ENCODE data around the gene GPHN.
"Not testable (repeated sequence)": the region's sequence is repeated elsewhere in the genome, so short reads cannot be mapped to it uniquely, and the experiment has no call there.

The GPHN gene

DNA sequence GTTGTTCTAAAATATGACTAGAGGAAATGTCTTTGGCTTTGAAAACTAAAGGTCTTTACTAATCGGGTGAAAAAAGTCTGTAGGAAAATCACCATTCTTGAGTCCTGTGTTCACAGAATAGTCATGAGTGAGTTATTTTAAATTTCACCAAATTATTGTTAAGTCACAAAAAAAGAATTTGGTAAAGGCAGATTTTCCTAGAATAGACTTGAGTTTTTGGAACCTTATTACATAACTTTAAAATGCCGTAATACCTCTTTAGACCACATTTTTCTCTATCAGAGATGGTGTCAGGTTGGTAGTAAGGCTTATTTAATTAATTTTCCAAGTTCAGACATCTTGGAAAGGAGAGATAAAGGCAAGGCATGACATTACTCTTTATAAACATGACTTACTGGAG, 496.6 kb downstream of the GPHN start:
- Histone ChIP-seq H3K27me3 (ENCODE audit: low read depth) (no peaks in the 10 kb centered on the region), H3K4me1 (no peaks in the 10 kb centered on the region), H3K4me3 (no peak overlapping the region), H3K36me3 (replicated peaks) (no peaks in the 10 kb centered on the region), H3K9me3 (no peaks in the 10 kb centered on the region)
- in situ Hi-C loops (cut with MboI; ENCODE audit: low sequenced_read_pairs), result no loop called here
- no peak for DNase-seq (ENCODE audit: low spot score in 2 of 2)

GRCh38 chr14:67010602-67011001, 502.7 kb downstream of the GPHN start:
- in situ Hi-C loops (cut with MboI; ENCODE audit: low sequenced_read_pairs), result no loop called here
- Histone ChIP-seq H3K9me3 (no peaks in the 10 kb centered on the region), H3K4me3 (no peak overlapping the region), H3K36me3 (replicated peaks) (no peaks in the 10 kb centered on the region), H3K27me3 (ENCODE audit: low read depth) (no peaks in the 10 kb centered on the region), H3K4me1 (no peaks in the 10 kb centered on the region)
- DNase-seq (ENCODE audit: low spot score in 2 of 2), result no peak

DNA sequence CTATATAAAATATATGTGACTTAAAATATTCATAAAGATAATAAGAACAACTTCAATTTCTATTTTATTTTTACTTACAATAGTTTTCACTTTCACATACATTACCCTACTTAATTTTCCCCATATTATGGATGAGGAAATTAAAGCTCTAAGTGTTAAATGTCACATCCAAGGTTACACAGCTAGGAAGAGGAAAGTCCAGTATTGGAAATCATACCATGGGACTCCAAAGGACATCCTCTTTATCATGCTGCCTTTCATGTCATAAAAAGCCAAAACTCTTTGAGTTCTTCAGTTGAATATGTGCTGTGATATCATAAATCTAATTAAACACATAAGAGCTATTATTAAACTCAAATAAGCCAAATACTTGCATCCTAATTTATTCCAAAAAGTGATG, 508.9 kb downstream of the GPHN start:
- in situ Hi-C loops (cut with MboI; ENCODE audit: low sequenced_read_pairs), result no loop called here
- Histone ChIP-seq H3K36me3 (replicated peaks) (no peaks in the 10 kb centered on the region), H3K4me3 (no peak overlapping the region), H3K9me3 (no peaks in the 10 kb centered on the region), H3K27me3 (ENCODE audit: low read depth) (no peaks in the 10 kb centered on the region), H3K4me1 (no peaks in the 10 kb centered on the region)
- DNase-seq (ENCODE audit: low spot score in 2 of 2), result no peak

DNA sequence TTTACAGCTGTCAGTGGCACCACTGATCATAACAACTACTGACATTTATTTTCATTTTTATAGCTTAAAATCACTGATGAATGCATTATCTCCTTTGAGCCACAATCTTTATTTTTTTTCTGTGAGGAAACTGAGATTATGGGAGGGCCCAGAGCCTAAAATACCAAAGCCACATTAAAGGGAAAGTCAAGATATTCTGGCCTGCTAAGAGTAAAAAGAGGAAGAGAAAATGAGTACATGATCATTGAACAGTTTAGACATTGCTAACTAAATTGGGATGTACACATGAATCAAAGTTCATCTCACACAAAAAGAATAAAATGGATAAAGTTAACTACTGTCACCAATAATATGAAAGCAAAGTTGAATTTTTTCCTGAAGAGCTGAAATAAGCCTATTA, 510.8 kb downstream of the GPHN start:
- Histone ChIP-seq H3K9me3 (no peaks in the 10 kb centered on the region), H3K27me3 (ENCODE audit: low read depth) (no peaks in the 10 kb centered on the region), H3K36me3 (replicated peaks) (no peaks in the 10 kb centered on the region), H3K4me3 (no peak overlapping the region), H3K4me1 (no peaks in the 10 kb centered on the region)
- in situ Hi-C loops (cut with MboI; ENCODE audit: low sequenced_read_pairs), result no loop called here
- no peak for DNase-seq (ENCODE audit: low spot score in 2 of 2)

GRCh38 chr14:67019796-67020195, 511.8 kb downstream of the GPHN start:
- no peaks in the 10 kb centered on the region for H3K9me3 ChIP-seq
- H3K4me1 ChIP-seq, result no peaks in the 10 kb centered on the region
- DNase-seq (ENCODE audit: low spot score in 2 of 2), result no peak
- H3K36me3 ChIP-seq (replicated peaks), result no peaks in the 10 kb centered on the region
- no peaks in the 10 kb centered on the region for H3K27me3 ChIP-seq (ENCODE audit: low read depth)
- in situ Hi-C loops (cut with MboI; ENCODE audit: low sequenced_read_pairs), result no loop called here
- no peak overlapping the region for H3K4me3 ChIP-seq

GRCh38 chr14:67031920-67032774, 524.2 kb downstream of the GPHN start:
- H3K27me3 ChIP-seq (ENCODE audit: low read depth), result no peaks in the 10 kb centered on the region
- in situ Hi-C loops (cut with MboI; ENCODE audit: low sequenced_read_pairs), result no loop called here
- no peak for DNase-seq (ENCODE audit: low spot score in 2 of 2)

DNA sequence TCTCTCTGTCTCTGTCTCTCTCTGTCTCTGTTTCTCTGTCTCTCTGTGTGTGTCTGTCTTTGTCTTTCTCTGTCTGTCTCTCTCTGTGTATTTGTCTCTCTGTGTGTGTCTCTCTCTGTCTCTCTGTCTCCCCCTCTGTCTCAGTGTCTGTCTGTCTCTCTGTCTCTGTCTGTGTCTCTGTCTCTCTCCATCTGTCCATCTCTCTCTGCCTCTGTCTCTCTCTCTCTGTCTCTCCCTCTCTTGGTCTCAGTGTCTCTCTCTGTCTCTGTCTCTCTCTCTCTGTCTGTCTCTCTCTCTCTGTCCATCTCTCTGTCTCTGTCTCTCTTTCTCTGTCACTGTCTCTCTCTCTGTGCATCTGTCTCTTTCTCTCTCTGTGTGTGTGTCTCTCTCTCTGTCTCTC, 537.5 kb downstream of the GPHN start:
- DNase-seq (ENCODE audit: low spot score in 2 of 2), result no peak
- Histone ChIP-seq H3K36me3 (replicated peaks) (no peaks in the 10 kb centered on the region), H3K27me3 (ENCODE audit: low read depth) (no peaks in the 10 kb centered on the region), H3K4me3 (no peak overlapping the region), H3K4me1 (no peaks in the 10 kb centered on the region), H3K9me3 (no peaks in the 10 kb centered on the region)
- in situ Hi-C loops (cut with MboI; ENCODE audit: low sequenced_read_pairs), result no loop called here

More at GRCh38 chr14:67031920-67032774, 524.2 kb downstream of the GPHN start:
- Histone ChIP-seq H3K4me1 (no peaks in the 10 kb centered on the region), H3K4me3 (no peak overlapping the region), H3K36me3 (replicated peaks) (no peaks in the 10 kb centered on the region), H3K9me3 (no peaks in the 10 kb centered on the region)

DNA sequence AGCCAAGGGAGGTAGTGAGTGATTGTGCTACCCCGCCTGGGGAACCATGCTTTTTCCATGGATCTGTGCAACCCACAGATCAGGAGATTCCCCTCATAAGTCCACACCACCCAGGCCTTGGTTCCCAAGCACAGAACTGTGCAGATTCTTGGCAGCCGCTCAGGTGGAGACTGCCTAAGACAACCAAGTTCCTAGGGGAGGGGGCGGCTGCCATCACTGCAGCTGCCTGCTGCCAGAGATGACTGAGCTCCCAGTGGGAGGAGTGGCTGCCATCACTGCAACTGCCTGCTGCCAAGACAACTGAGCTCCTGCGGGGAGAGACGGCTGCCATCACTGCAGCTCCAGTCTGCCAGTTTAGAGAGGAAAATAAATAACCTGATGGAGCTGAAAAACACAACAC, 542.9 kb downstream of the GPHN start:
- DNase-seq (ENCODE audit: low spot score in 2 of 2), result no peak
- in situ Hi-C loops (cut with MboI; ENCODE audit: low sequenced_read_pairs), result no loop called here

DNA sequence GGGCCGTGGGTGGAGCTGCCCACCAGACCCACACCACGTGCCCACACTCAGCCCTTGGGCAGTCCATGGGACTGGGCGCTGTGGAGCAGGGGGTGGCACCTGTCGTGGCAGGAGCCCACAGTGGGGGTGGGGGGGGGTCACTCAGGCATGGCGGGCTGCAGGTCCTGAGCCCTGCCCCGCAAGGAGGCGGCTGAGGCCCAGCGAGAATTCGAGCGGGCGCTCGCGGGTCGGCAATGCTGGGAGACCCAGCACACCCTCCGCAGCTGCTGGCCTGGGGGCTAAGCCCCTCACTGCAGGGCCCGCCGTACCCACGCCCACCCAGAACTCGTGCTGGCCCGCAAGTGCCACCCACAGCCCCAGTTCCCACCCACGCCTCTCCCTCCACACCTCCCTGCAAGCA, 548.7 kb downstream of the GPHN start:
- no peaks in the 10 kb centered on the region for H3K36me3 ChIP-seq (replicated peaks)
- in situ Hi-C loops (cut with MboI; ENCODE audit: low sequenced_read_pairs), result no loop called here
- DNase-seq (ENCODE audit: low spot score in 2 of 2), result no peak
- no peak overlapping the region for H3K4me3 ChIP-seq
- peaks cover 7% of the 10 kb centered on the region; the same call in 1 of the 2 replicates for H3K9me3 ChIP-seq
- H3K4me1 ChIP-seq, result peaks cover 25% of the 10 kb centered on the region
- H3K27me3 ChIP-seq (ENCODE audit: low read depth), result no peaks in the 10 kb centered on the region

More for the DNA sequence above, 542.9 kb downstream of the GPHN start:
- Histone ChIP-seq H3K4me1 (no peaks in the 10 kb centered on the region), H3K9me3 (peaks cover 7% of the 10 kb centered on the region; the same call in 1 of the 2 replicates), H3K4me3 (no peak overlapping the region), H3K27me3 (ENCODE audit: low read depth) (no peaks in the 10 kb centered on the region), H3K36me3 (replicated peaks) (no peaks in the 10 kb centered on the region)

GRCh38 chr14:67059596-67059995, 551.6 kb downstream of the GPHN start:
- in situ Hi-C loops (cut with MboI; ENCODE audit: low sequenced_read_pairs), result no loop called here
- H3K4me1 ChIP-seq, result peaks cover 25% of the 10 kb centered on the region
- no peaks in the 10 kb centered on the region for H3K9me3 ChIP-seq
- DNase-seq (ENCODE audit: low spot score in 2 of 2), result peak in 1 of 2 experiments; percentile 99
- H3K4me3 ChIP-seq, result no peak overlapping the region
- H3K27me3 ChIP-seq (ENCODE audit: low read depth), result no peaks in the 10 kb centered on the region
- no peaks in the 10 kb centered on the region for H3K36me3 ChIP-seq (replicated peaks)

GRCh38 chr14:67060546-67060945, 552.6 kb downstream of the GPHN start:
- no peaks in the 10 kb centered on the region for H3K9me3 ChIP-seq

GRCh38 chr14:67067070-67067814, 559.3 kb downstream of the GPHN start:
- H3K9me3 ChIP-seq; H3K36me3 ChIP-seq (replicated peaks); H3K27me3 ChIP-seq (ENCODE audit: low read depth); H3K4me3 ChIP-seq; in situ Hi-C loops (cut with MboI; ENCODE audit: low sequenced_read_pairs); H3K4me1 ChIP-seq: not testable (repeated sequence)
- peak in 1 of 2 experiments; percentile 46 for DNase-seq (ENCODE audit: low spot score in 2 of 2)

More at GRCh38 chr14:67060546-67060945, 552.6 kb downstream of the GPHN start:
- DNase-seq (ENCODE audit: low spot score in 2 of 2), result peak in 1 of 2 experiments; percentile 90
- Histone ChIP-seq H3K27me3 (ENCODE audit: low read depth) (no peaks in the 10 kb centered on the region), H3K36me3 (replicated peaks) (no peaks in the 10 kb centered on the region), H3K4me1 (peaks cover 25% of the 10 kb centered on the region), H3K4me3 (no peak overlapping the region)
- in situ Hi-C loops (cut with MboI; ENCODE audit: low sequenced_read_pairs), result no loop called here

- no peak for DNase-seq (ENCODE audit: low spot score in 2 of 2)
- Histone ChIP-seq H3K4me1 (no peaks in the 10 kb centered on the region), H3K36me3 (replicated peaks) (no peaks in the 10 kb centered on the region), H3K9me3 (no peaks in the 10 kb centered on the region), H3K27me3 (ENCODE audit: low read depth) (no peaks in the 10 kb centered on the region), H3K4me3 (no peak overlapping the region)
- in situ Hi-C loops (cut with MboI; ENCODE audit: low sequenced_read_pairs), result no loop called here
Measured at GRCh38 chr14:67068251-67068650, 560.3 kb downstream of the GPHN start.

DNA sequence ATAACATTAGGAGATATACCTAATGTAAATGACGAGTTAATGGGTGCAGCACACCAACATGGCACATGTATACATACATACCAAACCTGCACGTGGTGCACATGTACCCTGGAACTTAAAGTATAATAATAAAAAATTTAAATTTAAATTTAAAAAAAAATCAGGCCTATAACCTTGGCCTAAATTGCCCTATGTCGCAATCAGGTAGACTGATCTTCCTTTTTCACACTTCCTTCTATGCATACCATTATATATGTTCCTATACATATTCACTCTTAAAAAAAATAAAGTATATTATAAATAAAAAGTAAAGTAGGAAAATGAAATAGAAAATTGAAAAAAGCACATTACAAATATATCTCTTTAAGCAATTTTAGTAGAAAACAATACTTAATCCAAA, 563.6 kb downstream of the GPHN start:
- H3K4me3 ChIP-seq, result no peak overlapping the region
- H3K9me3 ChIP-seq, result no peaks in the 10 kb centered on the region
- no peak for DNase-seq (ENCODE audit: low spot score in 2 of 2)
- H3K27me3 ChIP-seq (ENCODE audit: low read depth), result no peaks in the 10 kb centered on the region
- in situ Hi-C loops (cut with MboI; ENCODE audit: low sequenced_read_pairs), result no loop called here
- H3K4me1 ChIP-seq, result no peaks in the 10 kb centered on the region
- H3K36me3 ChIP-seq (replicated peaks), result no peaks in the 10 kb centered on the region
